RWPE1 (cell line): ENCODE measurements around the gene TTC21A.

Experiments used
- CTCF ChIA-PET: fragments of 350-600 bp; sonication (Branson Sonifier 250); formaldehyde crosslinking; extraction: SDS; loops from one replicate; lab custom pipeline; 2021; lab: Yijun Ruan, JAX
- POLR2A ChIA-PET: fragments of 400-600 bp; formaldehyde crosslinking; extraction: SDS; loops from one replicate; lab custom pipeline; 2020; ENCODE audit warnings: antibody characterized with exemption; ENCODE audit not compliant: low non-redundant PET; lab: Yijun Ruan, JAX
- DNase-seq: peaks from one replicate; pipeline ENCODE4 v3.0.0; 2012; ENCODE audit warnings: low spot score
- H3K27ac ChIP-seq: fragments of 450-650 bp; 2 replicates; pipeline ENCODE4 v1.5.1; 2017
- TF ChIP-seq, protein P1 (sequence below): fragments of 450-650 bp; conservative IDR thresholded peaks from 2 replicates; pipeline ENCODE4 v1.5.1; 2017; ENCODE audit warnings: low read depth, mild to moderate bottlenecking

Gene TTC21A

DNA sequence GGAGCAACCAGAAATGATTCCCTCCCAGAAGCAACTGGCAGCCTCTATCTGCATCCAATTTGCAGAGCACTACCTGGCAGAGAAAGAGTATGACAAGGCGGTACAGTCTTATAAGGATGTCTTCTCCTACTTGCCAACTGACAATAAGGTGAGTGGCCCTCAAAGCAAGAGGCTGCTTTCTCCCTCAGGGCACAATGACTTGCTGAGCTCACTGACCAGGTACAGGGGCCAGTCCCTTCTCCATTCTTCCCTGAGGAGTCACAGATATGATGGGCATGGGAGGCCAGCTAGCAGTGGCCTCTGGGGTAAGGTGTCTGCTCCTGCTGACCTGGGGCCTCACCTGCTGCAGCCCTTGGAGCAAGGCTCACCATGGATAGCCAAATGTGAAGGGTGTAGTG is 25.6 kb downstream of the TTC21A start:
- TF ChIP-seq, protein P1, sequence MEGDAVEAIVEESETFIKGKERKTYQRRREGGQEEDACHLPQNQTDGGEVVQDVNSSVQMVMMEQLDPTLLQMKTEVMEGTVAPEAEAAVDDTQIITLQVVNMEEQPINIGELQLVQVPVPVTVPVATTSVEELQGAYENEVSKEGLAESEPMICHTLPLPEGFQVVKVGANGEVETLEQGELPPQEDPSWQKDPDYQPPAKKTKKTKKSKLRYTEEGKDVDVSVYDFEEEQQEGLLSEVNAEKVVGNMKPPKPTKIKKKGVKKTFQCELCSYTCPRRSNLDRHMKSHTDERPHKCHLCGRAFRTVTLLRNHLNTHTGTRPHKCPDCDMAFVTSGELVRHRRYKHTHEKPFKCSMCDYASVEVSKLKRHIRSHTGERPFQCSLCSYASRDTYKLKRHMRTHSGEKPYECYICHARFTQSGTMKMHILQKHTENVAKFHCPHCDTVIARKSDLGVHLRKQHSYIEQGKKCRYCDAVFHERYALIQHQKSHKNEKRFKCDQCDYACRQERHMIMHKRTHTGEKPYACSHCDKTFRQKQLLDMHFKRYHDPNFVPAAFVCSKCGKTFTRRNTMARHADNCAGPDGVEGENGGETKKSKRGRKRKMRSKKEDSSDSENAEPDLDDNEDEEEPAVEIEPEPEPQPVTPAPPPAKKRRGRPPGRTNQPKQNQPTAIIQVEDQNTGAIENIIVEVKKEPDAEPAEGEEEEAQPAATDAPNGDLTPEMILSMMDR: no peak
- no peak overlapping the region for H3K27ac ChIP-seq
- ChIA-PET POLR2A (no interaction called here), CTCF (no interaction called here)
- DNase-seq: no peak

DNA sequence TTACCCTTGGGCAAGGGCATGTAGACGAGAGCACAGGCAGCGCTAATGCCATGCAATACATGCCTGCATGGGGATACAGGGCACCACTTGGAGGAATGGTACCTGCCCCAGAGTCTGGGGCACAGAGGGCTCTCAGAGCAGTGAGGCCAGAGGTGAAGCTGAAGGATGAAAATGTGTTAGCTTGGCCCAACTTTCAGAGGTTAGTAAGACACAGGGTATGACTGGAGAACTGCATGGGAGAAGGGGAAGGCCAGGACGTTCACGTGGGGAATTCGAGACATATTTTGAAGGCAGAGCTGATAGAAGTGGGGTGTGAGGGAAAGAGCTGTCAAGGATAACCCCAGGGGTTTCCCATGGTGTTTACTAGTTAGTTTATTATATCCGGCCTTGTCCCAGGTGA is 26.3 kb downstream of the TTC21A start:
- ChIA-PET CTCF (no interaction called here), POLR2A (no interaction called here)
- no peak overlapping the region for H3K27ac ChIP-seq
- TF ChIP-seq, protein P1: no peak
- DNase-seq: no peak

DNA sequence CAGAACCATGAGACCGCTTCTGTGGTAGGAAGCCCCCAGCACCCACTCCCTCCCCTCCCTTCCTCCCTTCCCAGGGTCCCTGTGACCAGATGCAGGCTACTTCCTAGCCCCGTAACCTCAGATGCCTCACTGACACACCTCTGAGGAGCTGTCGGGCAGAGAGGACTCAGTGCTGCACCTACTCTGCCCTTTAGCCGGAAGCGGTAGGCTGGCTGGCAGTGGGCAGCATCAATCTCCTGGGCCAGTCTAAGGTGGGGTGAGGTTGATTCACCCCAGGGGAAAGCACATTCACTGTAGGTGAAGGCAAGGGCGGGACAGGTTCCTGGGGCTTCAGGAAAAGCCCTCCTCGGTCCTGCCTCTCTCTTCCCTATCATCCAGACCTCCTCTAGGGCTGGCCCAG is 26.8 kb downstream of the TTC21A start:
- no peak for DNase-seq
- ChIA-PET POLR2A (no interaction called here), CTCF (no interaction called here)
- H3K27ac ChIP-seq: no peak overlapping the region
- TF ChIP-seq, protein P1: no peak

DNA sequence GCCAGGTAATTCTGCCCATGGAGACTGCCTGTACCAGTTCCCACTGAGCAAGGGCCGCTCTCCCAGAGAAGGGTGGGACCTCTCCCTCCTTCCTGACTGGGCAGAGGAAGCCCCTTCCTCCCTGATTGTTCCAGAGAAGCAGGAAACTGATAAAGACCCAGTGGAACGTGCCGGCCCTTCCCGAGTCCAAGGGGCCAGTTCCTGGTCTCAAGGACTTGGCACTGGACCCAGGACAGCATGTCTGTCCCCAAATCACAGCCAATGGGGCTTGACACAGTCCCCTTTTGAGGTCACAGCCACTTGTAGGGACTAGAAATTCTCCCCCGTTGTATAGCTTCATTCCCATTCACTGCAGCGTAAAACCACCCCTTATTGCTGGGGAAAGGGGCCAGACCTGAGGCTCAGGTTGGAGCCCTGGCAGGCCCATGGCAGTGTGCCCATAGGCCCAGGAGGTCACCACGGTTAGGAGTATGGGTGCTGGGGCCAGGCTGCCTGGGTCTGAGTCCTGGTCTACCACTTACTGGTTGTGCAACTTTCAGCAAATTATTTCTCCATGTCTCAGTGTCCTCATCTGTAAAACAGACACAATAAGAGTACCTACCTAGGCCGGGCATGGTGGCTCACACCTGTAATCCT is 27.8 kb downstream of the TTC21A start:
- no peak overlapping the region for H3K27ac ChIP-seq
- TF ChIP-seq, protein P1: no peak
- CTCF ChIA-PET: no interaction called here
- POLR2A ChIA-PET: no interaction called here
- no peak for DNase-seq

DNA sequence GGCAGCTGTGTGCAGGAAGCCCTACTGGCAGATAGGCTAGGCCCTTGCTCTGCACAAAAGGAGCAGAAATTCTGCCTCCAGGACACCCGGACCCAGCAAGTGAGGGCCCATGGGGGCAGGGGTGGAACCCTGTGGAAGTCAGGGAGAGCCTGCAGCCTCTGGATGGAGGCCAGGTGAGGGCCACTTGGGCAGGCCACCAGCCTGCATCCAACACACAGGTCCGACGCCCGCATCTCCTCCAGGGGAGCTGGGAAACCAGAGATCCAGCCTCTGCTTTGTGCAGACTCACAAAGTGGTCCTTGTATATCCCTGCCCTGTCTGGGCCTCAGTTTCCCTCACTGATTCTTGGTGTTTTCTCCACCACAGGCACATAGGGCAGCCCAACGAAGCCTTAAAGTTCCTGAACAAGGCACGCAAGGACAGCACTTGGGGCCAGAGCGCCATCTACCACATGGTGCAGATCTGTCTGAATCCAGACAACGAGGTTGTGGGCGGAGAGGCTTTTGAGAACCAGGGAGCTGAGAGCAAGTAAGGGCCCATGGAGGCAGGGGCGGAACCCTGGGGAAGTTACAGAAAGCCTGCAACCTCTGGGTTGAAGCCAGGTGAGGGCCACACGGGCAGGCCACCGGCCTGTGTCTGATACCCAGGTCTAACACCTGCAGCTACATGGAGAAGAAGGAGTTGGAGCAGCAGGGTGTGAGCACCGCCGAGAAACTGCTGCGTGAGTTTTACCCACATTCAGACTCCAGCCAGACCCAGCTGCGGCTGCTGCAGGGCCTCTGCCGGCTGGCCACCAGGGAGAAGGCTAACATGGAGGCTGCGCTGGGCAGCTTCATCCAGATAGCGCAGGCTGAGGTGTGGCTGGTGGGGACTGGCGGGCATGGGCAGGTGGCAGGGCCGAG is 29.3 kb downstream of the TTC21A start:
- CTCF ChIA-PET: no interaction called here
- TF ChIP-seq, protein P1: no peak
- DNase-seq: no peak
- POLR2A ChIA-PET: no interaction called here
- no peak overlapping the region for H3K27ac ChIP-seq

DNA sequence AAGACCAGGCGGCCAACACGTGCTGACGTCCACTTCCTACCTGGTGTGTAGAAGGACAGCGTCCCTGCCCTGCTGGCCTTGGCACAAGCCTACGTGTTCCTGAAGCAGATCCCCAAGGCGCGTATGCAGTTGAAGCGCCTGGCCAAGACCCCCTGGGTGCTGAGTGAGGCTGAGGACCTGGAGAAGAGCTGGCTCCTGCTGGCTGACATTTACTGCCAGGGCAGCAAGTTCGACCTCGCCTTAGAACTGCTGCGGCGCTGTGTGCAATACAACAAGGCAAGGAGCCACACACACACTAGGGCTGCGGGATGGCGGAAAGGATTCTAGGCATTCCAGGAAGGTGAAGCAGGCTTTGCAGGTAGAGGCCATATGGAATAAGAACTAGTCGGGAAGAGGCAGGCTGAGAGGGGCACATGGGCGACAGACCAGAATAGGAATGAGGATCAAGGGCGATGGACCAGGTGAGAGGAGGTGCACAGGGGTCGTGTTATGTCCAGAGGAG is 30.0 kb downstream of the TTC21A start:
- TF ChIP-seq, protein P1: no peak
- no peak overlapping the region for H3K27ac ChIP-seq
- ChIA-PET POLR2A (no interaction called here), CTCF (no interaction called here)
- DNase-seq: no peak
